Effector memory CD4-positive, alpha-beta T cell (primary cell): ENCODE results near the gene TRIP12.
"Not testable (repeated sequence)": the region's sequence is repeated elsewhere in the genome, so short reads cannot be mapped to it uniquely, and the experiment has no call there.

ENCODE experiments used
- DNase-seq, 3 donors: peaks; one replicate each; pipeline ENCODE4 v3.0.0-alpha.2; 2020
- H3K27ac ChIP-seq: 2 replicates; pipeline ENCODE4 v1.7.0; 2013; ENCODE audit warnings: mild to moderate bottlenecking, low read length, moderate library complexity; ENCODE audit not compliant: insufficient read depth, poor library complexity, severe bottlenecking
- H3K27me3 ChIP-seq: replicated peaks from 2 replicates; pipeline ENCODE4 v1.7.0; 2013; ENCODE audit warnings: mild to moderate bottlenecking, low read length; ENCODE audit not compliant: insufficient read depth, control insufficient read depth, poor library complexity, severe bottlenecking
- H3K36me3 ChIP-seq: 2 replicates; pipeline ENCODE4 v1.7.0; 2013; ENCODE audit warnings: mild to moderate bottlenecking, low read length, moderate library complexity; ENCODE audit not compliant: control insufficient read depth, insufficient read depth
- H3K4me1 ChIP-seq: 2 replicates; pipeline ENCODE4 v1.7.0; 2013; ENCODE audit warnings: low read length, mild to moderate bottlenecking; ENCODE audit not compliant: control insufficient read depth, insufficient read depth, poor library complexity, severe bottlenecking
- H3K4me3 ChIP-seq: 2 replicates; pipeline ENCODE4 v1.7.0; 2013; ENCODE audit warnings: low read length, low read depth, mild to moderate bottlenecking; ENCODE audit not compliant: insufficient read depth, poor library complexity, severe bottlenecking
- H3K9me3 ChIP-seq: 2 replicates; pipeline ENCODE4 v1.7.0; 2013; ENCODE audit warnings: mild to moderate bottlenecking, low read length, moderate library complexity; ENCODE audit not compliant: control insufficient read depth

TRIP12 gene

GRCh38 chr2:229860334-229860733 is 61.5 kb downstream of the TRIP12 start:
- Histone ChIP-seq H3K27me3 (no peaks in the 10 kb centered on the region), H3K27ac (no peak overlapping the region), H3K4me3 (no peak overlapping the region), H3K36me3 (peaks cover 16% of the 10 kb centered on the region), H3K4me1 (no peaks in the 10 kb centered on the region), H3K9me3 (no peaks in the 10 kb centered on the region)
- DNase-seq: no peak

- DNase-seq: no peak
- Histone ChIP-seq H3K9me3 (no peaks in the 10 kb centered on the region), H3K4me3 (no peak overlapping the region), H3K27me3 (no peaks in the 10 kb centered on the region), H3K27ac (no peak overlapping the region), H3K36me3 (peaks cover 16% of the 10 kb centered on the region), H3K4me1 (no peaks in the 10 kb centered on the region)
Observed at GRCh38 chr2:229858351-229858750, 63.5 kb downstream of the TRIP12 start.

- DNase-seq: no peak
- Histone ChIP-seq H3K27me3 (no peaks in the 10 kb centered on the region), H3K9me3 (no peaks in the 10 kb centered on the region), H3K36me3 (peaks cover 16% of the 10 kb centered on the region), H3K4me3 (no peak overlapping the region), H3K4me1 (no peaks in the 10 kb centered on the region), H3K27ac (no peak overlapping the region)
Observed at GRCh38 chr2:229857634-229858033, 64.2 kb downstream of the TRIP12 start.

- H3K36me3 ChIP-seq: peaks cover 16% of the 10 kb centered on the region
- H3K9me3 ChIP-seq: no peaks in the 10 kb centered on the region
- no peaks in the 10 kb centered on the region for H3K4me1 ChIP-seq
- no peak overlapping the region for H3K4me3 ChIP-seq
- H3K27ac ChIP-seq: no peak overlapping the region
- no peaks in the 10 kb centered on the region for H3K27me3 ChIP-seq
- no peak for DNase-seq
Observed at GRCh38 chr2:229856413-229856812, 65.4 kb downstream of the TRIP12 start.

- Histone ChIP-seq H3K9me3 (no peaks in the 10 kb centered on the region), H3K4me1 (peaks cover 6% of the 10 kb centered on the region), H3K27me3 (no peaks in the 10 kb centered on the region), H3K4me3 (no peak overlapping the region), H3K36me3 (peaks cover 16% of the 10 kb centered on the region), H3K27ac (no peak overlapping the region)
- no peak for DNase-seq
Observed at GRCh38 chr2:229855116-229855515, 66.7 kb downstream of the TRIP12 start.

- H3K27me3 ChIP-seq: no peaks in the 10 kb centered on the region
- peak overlapping the region; percentile 21 for H3K27ac ChIP-seq
- peak in 2 of 3 donors; percentile 6 to 31 for DNase-seq
- H3K4me1 ChIP-seq: peaks cover 12% of the 10 kb centered on the region
- H3K36me3 ChIP-seq: no peaks in the 10 kb centered on the region
- no peaks in the 10 kb centered on the region for H3K9me3 ChIP-seq
- peak overlapping the region; percentile 1 for H3K4me3 ChIP-seq
Observed at GRCh38 chr2:229852565-229852964, 69.2 kb downstream of the TRIP12 start.

- H3K27ac ChIP-seq: no peak overlapping the region
Observed at GRCh38 chr2:229851870-229852269, 69.9 kb downstream of the TRIP12 start.

GRCh38 chr2:229850355-229851275 is 71.2 kb downstream of the TRIP12 start:
- DNase-seq, H3K27ac ChIP-seq, H3K36me3 ChIP-seq: not testable (repeated sequence)

More at GRCh38 chr2:229851870-229852269, 69.9 kb downstream of the TRIP12 start:
- no peak for DNase-seq
- peaks cover 12% of the 10 kb centered on the region for H3K4me1 ChIP-seq
- H3K4me3 ChIP-seq: no peak overlapping the region
- no peaks in the 10 kb centered on the region for H3K27me3 ChIP-seq
- no peaks in the 10 kb centered on the region for H3K9me3 ChIP-seq
- no peaks in the 10 kb centered on the region for H3K36me3 ChIP-seq

GRCh38 chr2:229849073-229849472 is 72.7 kb downstream of the TRIP12 start:
- peaks cover 12% of the 10 kb centered on the region for H3K4me1 ChIP-seq
- no peaks in the 10 kb centered on the region for H3K36me3 ChIP-seq
- no peak overlapping the region for H3K27ac ChIP-seq
- no peak for DNase-seq
- H3K27me3 ChIP-seq: no peaks in the 10 kb centered on the region
- H3K9me3 ChIP-seq: no peaks in the 10 kb centered on the region
- H3K4me3 ChIP-seq: no peak overlapping the region

More at GRCh38 chr2:229850355-229851275, 71.2 kb downstream of the TRIP12 start:
- peaks cover 12% of the 10 kb centered on the region for H3K4me1 ChIP-seq
- H3K27me3 ChIP-seq, H3K9me3 ChIP-seq, H3K4me3 ChIP-seq: not testable (repeated sequence)

GRCh38 chr2:229843613-229844012 is 78.2 kb downstream of the TRIP12 start:
- Histone ChIP-seq H3K27ac (no peak overlapping the region), H3K27me3 (no peaks in the 10 kb centered on the region), H3K36me3 (peaks cover 11% of the 10 kb centered on the region), H3K4me3 (no peak overlapping the region), H3K4me1 (no peaks in the 10 kb centered on the region), H3K9me3 (no peaks in the 10 kb centered on the region)
- DNase-seq: no peak
